Mucosa of rectum (tissue), 2 donors: Measurements from ENCODE around the gene TEF.
"Not testable (repeated sequence)": the region's sequence is repeated elsewhere in the genome, so short reads cannot be mapped to it uniquely, and the experiment has no call there.

Experiments used
- H3K27ac ChIP-seq, 2 donors: one replicate each; pipeline ENCODE4 v1.7.0; 2013; ENCODE audit warnings: inconsistent platforms in 2 of 2, low read depth in 2 of 2, low read length in 2 of 2
- H3K27me3 ChIP-seq, 2 donors: one replicate each; pipeline ENCODE4 v1.7.0; 2013; ENCODE audit warnings: low read length in 2 of 2; ENCODE audit not compliant: control insufficient read depth in 2 of 2, insufficient read depth in 2 of 2
- H3K36me3 ChIP-seq, 2 donors: one replicate each; pipeline ENCODE4 v1.7.0; 2013; ENCODE audit warnings: low read length in 2 of 2; ENCODE audit not compliant: control insufficient read depth in 2 of 2, insufficient read depth in 2 of 2
- H3K4me1 ChIP-seq, 2 donors: one replicate each; pipeline ENCODE4 v1.7.0; 2013; ENCODE audit warnings: low read length in 2 of 2, mild to moderate bottlenecking in 1 of 2; ENCODE audit not compliant: control insufficient read depth in 2 of 2, insufficient read depth in 2 of 2
- H3K4me3 ChIP-seq, 2 donors: one replicate each; pipeline ENCODE4 v1.7.0; 2013; ENCODE audit warnings: low read length in 2 of 2
- H3K9ac ChIP-seq, 2 donors: one replicate each; pipeline ENCODE4 v1.7.0; 2013; ENCODE audit warnings: low read length in 2 of 2, low read depth in 1 of 2, mild to moderate bottlenecking in 1 of 2
- H3K9me3 ChIP-seq, 2 donors: one replicate each; pipeline ENCODE4 v1.7.0; 2013; ENCODE audit warnings: low read length in 2 of 2; ENCODE audit not compliant: control insufficient read depth in 2 of 2
- donor health status: healthy.
- donor health status: Normal muscosa, but diverticular disease.

TEF gene

GRCh38 chr22:41411021-41411851 is 29.5 kb downstream of the TEF start:
- peaks cover 24 to 28% of the 10 kb centered on the region in 2 donors for H3K4me1 ChIP-seq
- peak overlapping the region in 1 of 2 donors; percentile 17 for H3K9ac ChIP-seq
- H3K4me3 ChIP-seq = no peak overlapping the region

GRCh38 chr22:41415554-41415953 is 33.8 kb downstream of the TEF start:
- H3K9me3 ChIP-seq = no peaks in the 10 kb centered on the region
- no peaks in the 10 kb centered on the region for H3K27me3 ChIP-seq
- peaks cover 29 to 41% of the 10 kb centered on the region in 2 donors for H3K4me1 ChIP-seq
- H3K4me3 ChIP-seq = peak overlapping the region in 1 of 2 donors; percentile 37
- H3K36me3 ChIP-seq = no peaks in the 10 kb centered on the region
- H3K27ac ChIP-seq = peak overlapping the region; percentile 96 to 99
- peak overlapping the region in 1 of 2 donors; percentile 98 for H3K9ac ChIP-seq

More at GRCh38 chr22:41411021-41411851, 29.5 kb downstream of the TEF start:
- no peaks in the 10 kb centered on the region for H3K27me3 ChIP-seq
- H3K9me3 ChIP-seq = no peaks in the 10 kb centered on the region
- H3K36me3 ChIP-seq = no peaks in the 10 kb centered on the region
- H3K27ac ChIP-seq = peak overlapping the region; percentile 63 to 65

GRCh38 chr22:41417622-41418390 is 36.1 kb downstream of the TEF start:
- Histone ChIP-seq H3K4me1 (peaks cover 23 to 32% of the 10 kb centered on the region in 2 donors), H3K36me3 (no peaks in the 10 kb centered on the region), H3K9ac (peak overlapping the region in 1 of 2 donors; percentile 9), H3K4me3 (no peak overlapping the region), H3K27me3 (no peaks in the 10 kb centered on the region), H3K9me3 (no peaks in the 10 kb centered on the region), H3K27ac (peak overlapping the region; percentile 52 to 67)

- H3K9me3 ChIP-seq = no peaks in the 10 kb centered on the region
- peaks cover 22 to 31% of the 10 kb centered on the region in 2 donors for H3K4me1 ChIP-seq
- H3K9ac ChIP-seq = peak overlapping the region in 1 of 2 donors; percentile 2
- peak overlapping the region; percentile 44 to 52 for H3K27ac ChIP-seq
- no peaks in the 10 kb centered on the region for H3K27me3 ChIP-seq
- no peaks in the 10 kb centered on the region for H3K36me3 ChIP-seq
- no peak overlapping the region for H3K4me3 ChIP-seq
Observed at GRCh38 chr22:41418717-41419116, 37.0 kb downstream of the TEF start.

- Histone ChIP-seq H3K9ac (no peak overlapping the region), H3K36me3 (peaks cover 7 to 11% of the 10 kb centered on the region in 2 donors), H3K9me3 (no peaks in the 10 kb centered on the region), H3K4me3 (no peak overlapping the region), H3K4me1 (no peaks in the 10 kb centered on the region), H3K27ac (no peak overlapping the region), H3K27me3 (no peaks in the 10 kb centered on the region)
Observed at GRCh38 chr22:41425660-41426365, 44.1 kb downstream of the TEF start.

- Histone ChIP-seq H3K4me3 (no peak overlapping the region), H3K27me3 (no peaks in the 10 kb centered on the region), H3K9me3 (no peaks in the 10 kb centered on the region), H3K36me3 (peaks cover 17 to 20% of the 10 kb centered on the region in 2 donors), H3K27ac (no peak overlapping the region), H3K4me1 (no peaks in the 10 kb centered on the region), H3K9ac (no peak overlapping the region)
Observed at GRCh38 chr22:41429232-41429950, 47.6 kb downstream of the TEF start.

GRCh38 chr22:41429951-41430332 is 48.2 kb downstream of the TEF start:
- Histone ChIP-seq H3K27ac (no peak overlapping the region), H3K36me3 (peaks cover 21 to 23% of the 10 kb centered on the region in 2 donors), H3K27me3 (no peaks in the 10 kb centered on the region), H3K4me1 (no peaks in the 10 kb centered on the region), H3K9me3 (no peaks in the 10 kb centered on the region), H3K9ac (no peak overlapping the region), H3K4me3 (no peak overlapping the region)

- no peaks in the 10 kb centered on the region for H3K27me3 ChIP-seq
- H3K4me1 ChIP-seq = no peaks in the 10 kb centered on the region
- peaks cover 34 to 36% of the 10 kb centered on the region in 2 donors for H3K36me3 ChIP-seq
- H3K9me3 ChIP-seq = no peaks in the 10 kb centered on the region
- no peak overlapping the region for H3K4me3 ChIP-seq
- no peak overlapping the region for H3K27ac ChIP-seq
- no peak overlapping the region for H3K9ac ChIP-seq
Observed at GRCh38 chr22:41431656-41432055, 49.9 kb downstream of the TEF start.

GRCh38 chr22:41433480-41433879 is 51.7 kb downstream of the TEF start:
- not testable (repeated sequence) for H3K4me1 ChIP-seq, H3K9me3 ChIP-seq, H3K4me3 ChIP-seq, H3K27ac ChIP-seq, H3K9ac ChIP-seq, H3K27me3 ChIP-seq
- peaks cover 40 to 41% of the 10 kb centered on the region in 2 donors for H3K36me3 ChIP-seq
